H9 (cell line): ENCODE data around the gene TCTN2. TPM values are rescaled to one million over a fixed set of nuclear protein-coding genes. Genes with fewer than 3 reads are reported as not detected.

ENCODE experiments used
- DNase-seq: peaks from one replicate; pipeline ENCODE4 v3.0.0-alpha.2; 2017
- H2AFZ ChIP-seq: one replicate; pipeline ENCODE4 v1.6.1; 2013; ENCODE audit warnings: mild to moderate bottlenecking, low read length, control low read depth, moderate library complexity
- H2AK5ac ChIP-seq: 2 replicates; pipeline ENCODE4 v1.6.1; 2013; ENCODE audit warnings: low read length, control low read depth, mixed read lengths; ENCODE audit not compliant: insufficient read length
- H2BK120ac ChIP-seq: one replicate; pipeline ENCODE4 v1.6.1; 2013; ENCODE audit warnings: low read depth, mild to moderate bottlenecking, low read length, control low read depth, inconsistent platforms; ENCODE audit not compliant: poor library complexity, severe bottlenecking
- H2BK12ac ChIP-seq: 2 replicates; pipeline ENCODE4 v1.6.1; 2013; ENCODE audit warnings: low read length, control low read depth, mixed read lengths, low read depth; ENCODE audit not compliant: insufficient read length
- H2BK15ac ChIP-seq: 2 replicates; pipeline ENCODE4 v1.6.1; 2013; ENCODE audit warnings: low read depth, low read length, control low read depth
- H2BK20ac ChIP-seq: one replicate; pipeline ENCODE4 v1.6.1; 2013; ENCODE audit warnings: low read depth, mild to moderate bottlenecking, low read length, control low read depth, inconsistent platforms; ENCODE audit not compliant: poor library complexity, severe bottlenecking
- H2BK5ac ChIP-seq: 2 replicates; pipeline ENCODE4 v1.6.1; 2013; ENCODE audit warnings: low read length, control low read depth, mixed read lengths; ENCODE audit not compliant: insufficient read length
- H3K14ac ChIP-seq: 2 replicates; pipeline ENCODE4 v1.6.1; 2013; ENCODE audit warnings: low read length, control low read depth; ENCODE audit not compliant: insufficient read depth
- H3K18ac ChIP-seq: 2 replicates; pipeline ENCODE4 v1.6.1; 2013; ENCODE audit warnings: low read depth, mild to moderate bottlenecking, mixed read lengths, low read length, control low read depth; ENCODE audit not compliant: insufficient read length
- H3K23ac ChIP-seq: 2 replicates; pipeline ENCODE4 v1.6.1; 2013; ENCODE audit warnings: low read length, control low read depth, mixed read lengths, low read depth; ENCODE audit not compliant: insufficient read length
- H3K23me2 ChIP-seq: 2 replicates; pipeline ENCODE4 v1.6.1; 2013; ENCODE audit warnings: low read depth, mild to moderate bottlenecking, mixed read lengths, low read length, control low read depth; ENCODE audit not compliant: insufficient read length, poor library complexity, severe bottlenecking
- H3K27ac ChIP-seq: 2 replicates; pipeline ENCODE4 v1.5.1; 2013; ENCODE audit warnings: low read length, control low read depth, mixed read lengths, low read depth; ENCODE audit not compliant: insufficient read length
- H3K27me3 ChIP-seq: 2 replicates; pipeline ENCODE4 v1.6.1; 2013; ENCODE audit warnings: low read length, control low read depth, inconsistent platforms; ENCODE audit not compliant: insufficient read depth
- H3K4ac ChIP-seq: 2 replicates; pipeline ENCODE4 v1.6.1; 2013; ENCODE audit warnings: low read depth, mild to moderate bottlenecking, control low read depth, inconsistent platforms, low read length, moderate library complexity
- H3K4me1 ChIP-seq: 2 replicates; pipeline ENCODE4 v1.6.1; 2013; ENCODE audit warnings: low read length, control low read depth, inconsistent platforms; ENCODE audit not compliant: insufficient read depth
- H3K4me2 ChIP-seq: 2 replicates; pipeline ENCODE4 v1.6.1; 2013; ENCODE audit warnings: low read length, control low read depth, mixed read lengths; ENCODE audit not compliant: insufficient read length, insufficient read depth
- H3K56ac ChIP-seq: 2 replicates; pipeline ENCODE4 v1.6.1; 2013; ENCODE audit warnings: low read depth, mild to moderate bottlenecking, mixed read lengths, low read length, control low read depth; ENCODE audit not compliant: insufficient read length
- H3K79me1 ChIP-seq: 2 replicates; pipeline ENCODE4 v1.6.1; 2013; ENCODE audit warnings: low read depth, mild to moderate bottlenecking, moderate library complexity, low read length, control low read depth, inconsistent platforms; ENCODE audit not compliant: insufficient read depth, poor library complexity, severe bottlenecking
- H3K79me2 ChIP-seq: 2 replicates; pipeline ENCODE4 v1.6.1; 2013; ENCODE audit warnings: low read length, control low read depth, inconsistent platforms; ENCODE audit not compliant: insufficient read depth
- H3K9ac ChIP-seq: 2 replicates; pipeline ENCODE4 v1.6.1; 2013; ENCODE audit warnings: low read length, control low read depth, mixed read lengths; ENCODE audit not compliant: insufficient read length; ENCODE audit errors: extremely low read depth
- H3K9me3 ChIP-seq: one replicate; pipeline ENCODE4 v1.6.1; 2013; ENCODE audit warnings: low read depth, low read length, inconsistent platforms; ENCODE audit not compliant: control insufficient read depth
- H3T11ph ChIP-seq: one replicate; pipeline ENCODE4 v1.6.1; 2013; ENCODE audit warnings: mild to moderate bottlenecking, low read length, control low read depth, inconsistent platforms
- H4K20me1 ChIP-seq: one replicate; pipeline ENCODE4 v1.6.1; 2013; ENCODE audit not compliant: control insufficient read depth, insufficient read length, insufficient read depth
- H4K5ac ChIP-seq: 2 replicates; pipeline ENCODE4 v1.6.1; 2013; ENCODE audit warnings: low read depth, mild to moderate bottlenecking, mixed read lengths, low read length, control low read depth; ENCODE audit not compliant: insufficient read length
- H4K8ac ChIP-seq: replicated peaks from 2 replicates; pipeline ENCODE4 v1.6.1; 2013; ENCODE audit warnings: low read length, control low read depth, mixed read lengths, low read depth; ENCODE audit not compliant: insufficient read length
- H4K91ac ChIP-seq: 2 replicates; pipeline ENCODE4 v1.6.1; 2013; ENCODE audit warnings: low read depth, mild to moderate bottlenecking, moderate library complexity, mixed read lengths, low read length, control low read depth; ENCODE audit not compliant: insufficient read length
- H3K27ac Mint-ChIP-seq, 3 experiments: 2 replicates in 2 of 3; 3 replicates in 1 of 3; pipeline ENCODE4 v1.8.0; 2020 to 2021; ENCODE audit warnings: mixed read lengths in 3 of 3, mild to moderate bottlenecking in 1 of 3, moderate library complexity in 1 of 3
- H3K27me3 Mint-ChIP-seq: 2 replicates; pipeline ENCODE4 v1.8.0; 2021; ENCODE audit warnings: low read depth, mild to moderate bottlenecking, moderate library complexity, mixed read lengths
- H3K36me3 Mint-ChIP-seq, 3 experiments: 2 replicates in 2 of 3; 3 replicates in 1 of 3; pipeline ENCODE4 v1.8.0; 2020 to 2021; ENCODE audit warnings: low read depth in 3 of 3, mixed read lengths in 3 of 3; ENCODE audit not compliant: insufficient read depth in 1 of 3
- H3K4me1 Mint-ChIP-seq, 2 experiments: 2 replicates each; pipeline ENCODE4 v1.8.0; 2020; ENCODE audit warnings: mixed read lengths in 2 of 2
- H3K4me3 Mint-ChIP-seq, 2 experiments: 2 replicates in 1 of 2; 3 replicates in 1 of 2; pipeline ENCODE4 v1.8.0; 2020 to 2021; ENCODE audit warnings: mild to moderate bottlenecking in 2 of 2, mixed read lengths in 2 of 2, moderate library complexity in 1 of 2
- H3K9me3 Mint-ChIP-seq, 2 experiments: 2 replicates in 1 of 2; 3 replicates in 1 of 2; pipeline ENCODE4 v1.8.0; 2020; ENCODE audit warnings: mild to moderate bottlenecking in 2 of 2, mixed read lengths in 2 of 2, moderate library complexity in 1 of 2
- CTCF ChIP-seq: fragments of 200-600 bp; sonication (generic); conservative IDR thresholded peaks from 3 replicates; pipeline ENCODE4 v1.8.0; 2021; ENCODE audit warnings: antibody characterized with exemption, mild to moderate bottlenecking
- WGBS: extraction: QIAGEN DNeasy Blood & Tissue Kit; methylation state at CpG from one replicate; pipeline ENCODE4 v1.1.7; 2013; ENCODE audit warnings: missing lambda C conversion rate, low lambda C conversion rate, mixed read lengths; ENCODE audit not compliant: insufficient read length; ENCODE audit errors: extremely low coverage; 5-methylcytosine and 5-hydroxymethylcytosine counted together
- total RNA-seq: library from RNA; stranded (reverse); gene quantifications from 2 replicates; pipeline ENCODE4 v1.2.1, GENCODE V29; 2021

Gene TCTN2
- total RNA-seq, 1 experiment from 2014 or later = 7.4 TPM

GRCh38 chr12:123721245-123721644, 50.3 kb downstream of the TCTN2 start:
- H3K56ac ChIP-seq = no peak overlapping the region
- H3K9me3 ChIP-seq = no peaks in the 10 kb centered on the region
- H3K4me2 ChIP-seq = no peak overlapping the region
- no peak overlapping the region for H2BK5ac ChIP-seq
- no peak overlapping the region for H3K9ac ChIP-seq
- Mint-ChIP-seq H3K4me3 (no peak overlapping the region), H3K27ac (no peak overlapping the region), H3K9me3 (no peaks in the 10 kb centered on the region), H3K36me3 (peaks cover 8 to 60% (median 46%) of the 10 kb centered on the region in 3 experiments; a peak in 6 of 7 replicates), H3K27me3 (no peaks in the 10 kb centered on the region), H3K4me1 (no peaks in the 10 kb centered on the region)
- no peak overlapping the region for H2BK12ac ChIP-seq
- no peaks in the 10 kb centered on the region for H3K23me2 ChIP-seq
- no peak overlapping the region for H2BK15ac ChIP-seq
- no peak overlapping the region for H4K91ac ChIP-seq
- H2BK120ac ChIP-seq = no peak overlapping the region
- H3K27me3 ChIP-seq = no peaks in the 10 kb centered on the region
- H3K79me1 ChIP-seq = no peaks in the 10 kb centered on the region
- no peak for DNase-seq
- H3K4ac ChIP-seq = no peak overlapping the region
- TF ChIP-seq CTCF = no peak
- no peaks in the 10 kb centered on the region for H3K4me1 ChIP-seq
- no peaks in the 10 kb centered on the region for H3K79me2 ChIP-seq
- no peak overlapping the region for H3K14ac ChIP-seq
- no peaks in the 10 kb centered on the region for H4K20me1 ChIP-seq
- no peak overlapping the region for H3K23ac ChIP-seq
- H3K18ac ChIP-seq = no peak overlapping the region
- H4K5ac ChIP-seq = no peak overlapping the region
- no CpG with 5 or more reads among the region's 2 CpGs for WGBS
- no peak overlapping the region for H2AFZ ChIP-seq
- H2AK5ac ChIP-seq = no peak overlapping the region
- no peak overlapping the region for H2BK20ac ChIP-seq
- no peak overlapping the region for H4K8ac ChIP-seq
- H3T11ph ChIP-seq = no peak overlapping the region
- H3K27ac ChIP-seq = no peak overlapping the region
